ENCODE results near the gene DFFB.
"Not testable (repeated sequence)": the region's sequence is repeated elsewhere in the genome, so short reads cannot be mapped to it uniquely, and the experiment has no call there.

DFFB gene

GRCh38 chr1:3910857-3911845, 53.9 kb downstream of the DFFB start:
- no peaks in the 10 kb centered on the region for H3K9me3 ChIP-seq (ENCODE audit: control insufficient read depth in 5 of 5, low read length in 5 of 5)
- H3K4me1 ChIP-seq (ENCODE audit: control insufficient read depth in 5 of 5, insufficient read depth in 5 of 5, low read length in 5 of 5): peaks cover 0 to 10% (median 3%) of the 10 kb centered on the region in 5 donors
- H3K4me3 ChIP-seq (ENCODE audit: low read depth in 1 of 5, low read length in 5 of 5): no peak overlapping the region
- peaks cover 13 to 36% (median 31%) of the 10 kb centered on the region in 5 donors for H3K27me3 ChIP-seq (ENCODE audit: control insufficient read depth in 5 of 5, insufficient read depth in 4 of 5, low read length in 5 of 5)
- no peak overlapping the region for H3K27ac ChIP-seq (ENCODE audit: low read depth, low read length)
- no peak overlapping the region for H3K9ac ChIP-seq (ENCODE audit: low read length in 5 of 5)
- no peaks in the 10 kb centered on the region for H3K36me3 ChIP-seq (ENCODE audit: control insufficient read depth in 5 of 5, insufficient read depth in 5 of 5, low read length in 5 of 5)

GRCh38 chr1:3911981-3912808, 54.9 kb downstream of the DFFB start:
- Histone ChIP-seq H3K4me1 (ENCODE audit: control insufficient read depth in 5 of 5, insufficient read depth in 5 of 5, low read length in 5 of 5) (peaks cover 0 to 7% (median 3%) of the 10 kb centered on the region in 5 donors), H3K27me3 (ENCODE audit: control insufficient read depth in 5 of 5, insufficient read depth in 4 of 5, low read length in 5 of 5) (peaks cover 12 to 41% (median 31%) of the 10 kb centered on the region in 5 donors), H3K36me3 (ENCODE audit: control insufficient read depth in 5 of 5, insufficient read depth in 5 of 5, low read length in 5 of 5) (no peaks in the 10 kb centered on the region), H3K4me3 (ENCODE audit: low read depth in 1 of 5, low read length in 5 of 5) (no peak overlapping the region), H3K27ac (ENCODE audit: low read depth, low read length) (no peak overlapping the region), H3K9me3 (ENCODE audit: control insufficient read depth in 5 of 5, low read length in 5 of 5) (no peaks in the 10 kb centered on the region), H3K9ac (ENCODE audit: low read length in 5 of 5) (no peak overlapping the region)

- no peak overlapping the region for H3K9ac ChIP-seq (ENCODE audit: low read length in 5 of 5)
- H3K27me3 ChIP-seq (ENCODE audit: control insufficient read depth in 5 of 5, insufficient read depth in 4 of 5, low read length in 5 of 5): peaks cover 8 to 42% (median 32%) of the 10 kb centered on the region in 5 donors
Measured at GRCh38 chr1:3912809-3913685, 55.8 kb downstream of the DFFB start.

GRCh38 chr1:3914331-3914851, 57.1 kb downstream of the DFFB start:
- Histone ChIP-seq H3K9me3 (ENCODE audit: control insufficient read depth in 5 of 5, low read length in 5 of 5) (no peaks in the 10 kb centered on the region), H3K27ac (ENCODE audit: low read depth, low read length) (no peak overlapping the region), H3K4me1 (ENCODE audit: control insufficient read depth in 5 of 5, insufficient read depth in 5 of 5, low read length in 5 of 5) (peaks cover 0 to 6% (median 3%) of the 10 kb centered on the region in 5 donors), H3K9ac (ENCODE audit: low read length in 5 of 5) (no peak overlapping the region), H3K4me3 (ENCODE audit: low read depth in 1 of 5, low read length in 5 of 5) (no peak overlapping the region), H3K27me3 (ENCODE audit: control insufficient read depth in 5 of 5, insufficient read depth in 4 of 5, low read length in 5 of 5) (peaks cover 13 to 52% (median 40%) of the 10 kb centered on the region in 5 donors), H3K36me3 (ENCODE audit: control insufficient read depth in 5 of 5, insufficient read depth in 5 of 5, low read length in 5 of 5) (no peaks in the 10 kb centered on the region)

More at GRCh38 chr1:3912809-3913685, 55.8 kb downstream of the DFFB start:
- peaks cover 0 to 6% (median 3%) of the 10 kb centered on the region in 5 donors for H3K4me1 ChIP-seq (ENCODE audit: control insufficient read depth in 5 of 5, insufficient read depth in 5 of 5, low read length in 5 of 5)
- no peaks in the 10 kb centered on the region for H3K36me3 ChIP-seq (ENCODE audit: control insufficient read depth in 5 of 5, insufficient read depth in 5 of 5, low read length in 5 of 5)
- H3K9me3 ChIP-seq (ENCODE audit: control insufficient read depth in 5 of 5, low read length in 5 of 5): no peaks in the 10 kb centered on the region
- no peak overlapping the region for H3K4me3 ChIP-seq (ENCODE audit: low read depth in 1 of 5, low read length in 5 of 5)
- H3K27ac ChIP-seq (ENCODE audit: low read depth, low read length): no peak overlapping the region

- peaks cover 0 to 6% (median 3%) of the 10 kb centered on the region in 5 donors for H3K4me1 ChIP-seq (ENCODE audit: control insufficient read depth in 5 of 5, insufficient read depth in 5 of 5, low read length in 5 of 5)
- H3K9ac ChIP-seq (ENCODE audit: low read length in 5 of 5): no peak overlapping the region
- no peak overlapping the region for H3K27ac ChIP-seq (ENCODE audit: low read depth, low read length)
- H3K4me3 ChIP-seq (ENCODE audit: low read depth in 1 of 5, low read length in 5 of 5): no peak overlapping the region
- H3K36me3 ChIP-seq (ENCODE audit: control insufficient read depth in 5 of 5, insufficient read depth in 5 of 5, low read length in 5 of 5): no peaks in the 10 kb centered on the region
- H3K27me3 ChIP-seq (ENCODE audit: control insufficient read depth in 5 of 5, insufficient read depth in 4 of 5, low read length in 5 of 5): peaks cover 18 to 55% (median 44%) of the 10 kb centered on the region in 5 donors
- H3K9me3 ChIP-seq (ENCODE audit: control insufficient read depth in 5 of 5, low read length in 5 of 5): no peaks in the 10 kb centered on the region
Measured at GRCh38 chr1:3914911-3915310, 57.6 kb downstream of the DFFB start.

GRCh38 chr1:3915551-3916121, 58.4 kb downstream of the DFFB start:
- no peak overlapping the region for H3K27ac ChIP-seq (ENCODE audit: low read depth, low read length)
- H3K4me1 ChIP-seq (ENCODE audit: control insufficient read depth in 5 of 5, insufficient read depth in 5 of 5, low read length in 5 of 5): peaks cover 0 to 5% (median 3%) of the 10 kb centered on the region in 5 donors
- no peak overlapping the region for H3K9ac ChIP-seq (ENCODE audit: low read length in 5 of 5)
- peaks cover 18 to 50% (median 37%) of the 10 kb centered on the region in 5 donors for H3K27me3 ChIP-seq (ENCODE audit: control insufficient read depth in 5 of 5, insufficient read depth in 4 of 5, low read length in 5 of 5)
- H3K9me3 ChIP-seq (ENCODE audit: control insufficient read depth in 5 of 5, low read length in 5 of 5): no peaks in the 10 kb centered on the region
- no peaks in the 10 kb centered on the region for H3K36me3 ChIP-seq (ENCODE audit: control insufficient read depth in 5 of 5, insufficient read depth in 5 of 5, low read length in 5 of 5)
- no peak overlapping the region for H3K4me3 ChIP-seq (ENCODE audit: low read depth in 1 of 5, low read length in 5 of 5)

GRCh38 chr1:3917761-3918160, 60.5 kb downstream of the DFFB start:
- H3K9ac ChIP-seq (ENCODE audit: low read length in 5 of 5): no peak overlapping the region
- no peaks in the 10 kb centered on the region for H3K36me3 ChIP-seq (ENCODE audit: control insufficient read depth in 5 of 5, insufficient read depth in 5 of 5, low read length in 5 of 5)
- no peaks in the 10 kb centered on the region for H3K4me1 ChIP-seq (ENCODE audit: control insufficient read depth in 5 of 5, insufficient read depth in 5 of 5, low read length in 5 of 5)
- H3K27me3 ChIP-seq (ENCODE audit: control insufficient read depth in 5 of 5, insufficient read depth in 4 of 5, low read length in 5 of 5): peaks cover 8 to 35% (median 26%) of the 10 kb centered on the region in 5 donors
- H3K27ac ChIP-seq (ENCODE audit: low read depth, low read length): no peak overlapping the region
- no peaks in the 10 kb centered on the region for H3K9me3 ChIP-seq (ENCODE audit: control insufficient read depth in 5 of 5, low read length in 5 of 5)
- H3K4me3 ChIP-seq (ENCODE audit: low read depth in 1 of 5, low read length in 5 of 5): no peak overlapping the region

GRCh38 chr1:3918359-3918758, 61.1 kb downstream of the DFFB start:
- not testable (repeated sequence) for H3K4me3 ChIP-seq (ENCODE audit: low read depth in 1 of 5, low read length in 5 of 5)
- H3K27me3 ChIP-seq (ENCODE audit: control insufficient read depth in 5 of 5, insufficient read depth in 4 of 5, low read length in 5 of 5): peaks cover 7 to 38% (median 32%) of the 10 kb centered on the region in 5 donors

More at GRCh38 chr1:3918359-3918758, 61.1 kb downstream of the DFFB start:
- H3K27ac ChIP-seq (ENCODE audit: low read depth, low read length); H3K9ac ChIP-seq (ENCODE audit: low read length in 5 of 5); H3K9me3 ChIP-seq (ENCODE audit: control insufficient read depth in 5 of 5, low read length in 5 of 5); H3K36me3 ChIP-seq (ENCODE audit: control insufficient read depth in 5 of 5, insufficient read depth in 5 of 5, low read length in 5 of 5); H3K4me1 ChIP-seq (ENCODE audit: control insufficient read depth in 5 of 5, insufficient read depth in 5 of 5, low read length in 5 of 5): not testable (repeated sequence)

All from subcutaneous abdominal adipose tissue (tissue), 5 donors.